ENCODE data around the gene JAZF1.

DNA sequence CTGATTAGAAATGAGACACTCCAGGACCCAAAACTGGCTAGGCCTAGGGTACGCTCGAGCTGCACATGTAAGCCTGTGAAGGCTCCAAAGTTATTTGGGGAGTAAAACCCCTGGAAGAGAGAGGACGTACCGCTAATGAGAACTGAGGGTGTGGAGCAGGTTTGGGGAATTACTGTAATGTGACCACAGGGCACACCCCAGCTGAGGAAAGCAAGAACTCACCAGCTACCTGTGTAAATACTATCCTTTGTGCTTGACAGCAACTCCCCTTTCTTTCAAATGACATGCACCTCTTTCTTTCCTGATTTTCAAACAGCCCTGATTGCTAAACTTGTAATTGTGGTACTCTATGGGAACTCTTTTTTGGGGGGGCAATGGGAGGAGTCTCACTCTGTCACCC is 147.2 kb downstream of the JAZF1 start:
- TF ChIP-seq, protein P1, sequence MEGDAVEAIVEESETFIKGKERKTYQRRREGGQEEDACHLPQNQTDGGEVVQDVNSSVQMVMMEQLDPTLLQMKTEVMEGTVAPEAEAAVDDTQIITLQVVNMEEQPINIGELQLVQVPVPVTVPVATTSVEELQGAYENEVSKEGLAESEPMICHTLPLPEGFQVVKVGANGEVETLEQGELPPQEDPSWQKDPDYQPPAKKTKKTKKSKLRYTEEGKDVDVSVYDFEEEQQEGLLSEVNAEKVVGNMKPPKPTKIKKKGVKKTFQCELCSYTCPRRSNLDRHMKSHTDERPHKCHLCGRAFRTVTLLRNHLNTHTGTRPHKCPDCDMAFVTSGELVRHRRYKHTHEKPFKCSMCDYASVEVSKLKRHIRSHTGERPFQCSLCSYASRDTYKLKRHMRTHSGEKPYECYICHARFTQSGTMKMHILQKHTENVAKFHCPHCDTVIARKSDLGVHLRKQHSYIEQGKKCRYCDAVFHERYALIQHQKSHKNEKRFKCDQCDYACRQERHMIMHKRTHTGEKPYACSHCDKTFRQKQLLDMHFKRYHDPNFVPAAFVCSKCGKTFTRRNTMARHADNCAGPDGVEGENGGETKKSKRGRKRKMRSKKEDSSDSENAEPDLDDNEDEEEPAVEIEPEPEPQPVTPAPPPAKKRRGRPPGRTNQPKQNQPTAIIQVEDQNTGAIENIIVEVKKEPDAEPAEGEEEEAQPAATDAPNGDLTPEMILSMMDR (IDR thresholded peaks at IDR 0.05 in 2 of 3, conservative IDR thresholded peaks at IDR 0.05 in 1 of 3; ENCODE audit: control insufficient read depth in 2 of 3, extremely low read depth in 1 of 3, insufficient read depth in 1 of 3, low read depth in 3 of 3, low read length in 3 of 3) = no peak
- TF ChIP-seq, protein P2, sequence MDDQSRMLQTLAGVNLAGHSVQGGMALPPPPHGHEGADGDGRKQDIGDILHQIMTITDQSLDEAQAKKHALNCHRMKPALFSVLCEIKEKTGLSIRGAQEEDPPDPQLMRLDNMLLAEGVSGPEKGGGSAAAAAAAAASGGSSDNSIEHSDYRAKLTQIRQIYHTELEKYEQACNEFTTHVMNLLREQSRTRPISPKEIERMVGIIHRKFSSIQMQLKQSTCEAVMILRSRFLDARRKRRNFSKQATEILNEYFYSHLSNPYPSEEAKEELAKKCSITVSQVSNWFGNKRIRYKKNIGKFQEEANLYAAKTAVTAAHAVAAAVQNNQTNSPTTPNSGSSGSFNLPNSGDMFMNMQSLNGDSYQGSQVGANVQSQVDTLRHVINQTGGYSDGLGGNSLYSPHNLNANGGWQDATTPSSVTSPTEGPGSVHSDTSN (IDR thresholded peaks at IDR 0.05; ENCODE audit: insufficient replicate concordance, low read depth, low read length) = no peak
- no peak for TF ChIP-seq NBN (IDR thresholded peaks at IDR 0.05)
- TF ChIP-seq POLR2AphosphoS2 (IDR thresholded peaks at IDR 0.05; ENCODE audit: low read depth, low read length) = no peak
- TF ChIP-seq JUND (IDR thresholded peaks at IDR 0.05; ENCODE audit: low read depth, low read length) = no peak
- no peak for TF ChIP-seq ETV6 (conservative IDR thresholded peaks at IDR 0.05 in 1 of 2, IDR thresholded peaks at IDR 0.05 in 1 of 2; ENCODE audit: borderline replicate concordance in 1 of 2, low read depth in 1 of 2)
- TF ChIP-seq SIN3A (IDR thresholded peaks at IDR 0.05; ENCODE audit: low read depth, low read length) = no peak
